NOMO-1 (cell line): ENCODE measurements around the gene TENT5A.
A peak's percentile ranks its signal among the peaks of the same experiment; 100 is the strongest.

Experiments
- DNase-seq, 2 experiments: peaks; one replicate each; lab custom pipeline; 2025; ENCODE audit not compliant: unreplicated experiment in 2 of 2; lab: John Stamatoyannopoulos, UW

Gene TENT5A

DNA sequence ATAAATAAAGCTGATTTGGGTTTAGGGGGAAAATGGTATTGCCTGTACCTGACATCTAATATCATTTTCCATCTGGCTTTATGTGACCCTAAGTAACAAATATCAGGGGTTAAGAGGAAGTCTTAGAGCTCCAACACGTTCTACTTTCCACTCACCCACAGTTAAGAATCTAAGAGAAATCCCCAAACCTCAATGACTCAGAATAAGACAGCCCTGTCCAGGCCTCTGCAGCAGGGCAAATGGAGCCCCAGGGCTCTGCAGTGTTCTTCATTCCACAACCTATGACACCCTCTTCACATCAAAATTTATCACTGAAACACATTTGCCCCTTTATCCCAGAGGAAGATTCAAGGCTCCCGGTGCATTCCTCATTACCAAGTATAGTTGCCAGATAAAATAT is 20.3 kb upstream of the TENT5A start:
- peak; percentile 75 to 87 for DNase-seq

GRCh38 chr6:81771097-81771496 is 18.6 kb upstream of the TENT5A start:
- DNase-seq: no peak

DNA sequence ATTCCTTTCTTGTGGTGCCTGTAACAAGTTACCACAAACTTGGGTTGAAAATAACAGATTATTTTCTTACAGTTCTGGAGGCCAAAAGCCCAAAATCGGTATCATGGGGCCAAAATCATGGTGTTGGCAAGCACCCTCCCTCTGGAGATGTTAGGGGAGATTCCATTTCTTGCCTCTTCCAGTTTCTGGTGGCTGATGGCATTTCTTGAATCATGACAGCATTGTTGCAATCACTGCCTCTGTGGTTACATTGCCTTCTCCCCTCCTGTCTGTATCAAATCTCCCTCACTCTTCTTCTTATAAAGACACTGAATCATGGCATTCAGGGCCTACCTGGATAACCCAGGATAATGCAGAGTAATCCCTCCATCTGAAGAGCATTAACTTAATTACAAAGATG is 17.9 kb upstream of the TENT5A start:
- DNase-seq: peak in 1 of 2 experiments; percentile 25

- no peak for DNase-seq
Observed at GRCh38 chr6:81769824-81770223, 17.3 kb upstream of the TENT5A start.

GRCh38 chr6:81768150-81768942 is 15.9 kb upstream of the TENT5A start:
- DNase-seq: no peak

DNA sequence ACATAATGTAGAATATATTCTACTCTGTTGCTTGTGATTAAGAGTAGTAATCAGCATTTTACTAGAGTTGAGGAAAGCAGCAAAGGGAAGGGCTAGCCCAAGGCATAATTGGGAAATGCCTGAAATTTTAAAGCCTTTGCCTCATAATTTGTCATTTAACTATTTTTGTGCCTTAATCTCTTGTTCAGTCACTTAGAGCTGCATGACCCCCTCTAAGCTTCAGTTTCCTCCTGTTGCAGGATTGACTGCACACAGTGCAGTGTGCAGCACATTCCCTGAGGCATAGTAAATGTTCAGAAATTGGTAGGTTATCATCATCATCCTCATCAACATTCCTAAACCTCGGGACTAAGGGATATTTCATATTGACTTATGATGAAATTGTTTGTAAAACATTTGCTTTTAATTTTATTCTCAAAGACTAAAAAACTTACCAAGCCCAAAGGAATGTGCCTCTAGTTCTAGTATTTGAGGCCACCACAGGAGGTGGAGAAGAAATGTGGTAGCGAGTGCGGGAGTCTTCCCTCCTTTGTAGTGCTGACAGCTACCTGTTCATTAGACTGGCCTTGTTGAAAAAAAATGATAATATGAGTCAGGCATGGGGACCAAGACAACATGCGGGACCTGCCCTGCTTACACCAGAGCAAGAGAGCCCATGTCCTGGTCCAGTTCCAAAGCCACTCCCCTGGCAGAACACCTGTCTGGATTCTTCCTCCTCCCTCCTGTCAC is 14.8 kb upstream of the TENT5A start:
- peak; percentile 36 to 61 for DNase-seq

GRCh38 chr6:81766482-81767069 is 14.1 kb upstream of the TENT5A start:
- peak; percentile 87 to 99 for DNase-seq

DNA sequence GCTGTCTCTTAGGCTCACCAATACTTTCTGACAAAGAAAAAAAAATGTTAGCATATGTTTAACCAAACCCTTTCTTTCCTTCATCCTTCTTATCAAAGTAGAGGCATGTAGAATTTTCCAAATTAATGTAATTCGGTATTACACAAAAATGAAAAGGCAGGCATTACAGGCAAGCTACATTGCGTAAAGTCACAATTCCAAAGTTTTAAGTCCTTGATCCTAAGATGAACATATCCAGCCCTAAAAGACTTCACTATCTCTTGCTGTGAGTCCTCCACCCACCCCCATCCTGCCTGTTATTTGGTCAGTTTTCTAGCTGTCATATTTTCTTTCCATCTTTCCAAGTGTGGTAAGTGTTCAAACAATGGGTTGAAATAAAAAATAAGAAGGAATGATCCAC is 12.1 kb upstream of the TENT5A start:
- no peak for DNase-seq

- no peak for DNase-seq
Observed at GRCh38 chr6:81763968-81764367, 11.5 kb upstream of the TENT5A start.

DNA sequence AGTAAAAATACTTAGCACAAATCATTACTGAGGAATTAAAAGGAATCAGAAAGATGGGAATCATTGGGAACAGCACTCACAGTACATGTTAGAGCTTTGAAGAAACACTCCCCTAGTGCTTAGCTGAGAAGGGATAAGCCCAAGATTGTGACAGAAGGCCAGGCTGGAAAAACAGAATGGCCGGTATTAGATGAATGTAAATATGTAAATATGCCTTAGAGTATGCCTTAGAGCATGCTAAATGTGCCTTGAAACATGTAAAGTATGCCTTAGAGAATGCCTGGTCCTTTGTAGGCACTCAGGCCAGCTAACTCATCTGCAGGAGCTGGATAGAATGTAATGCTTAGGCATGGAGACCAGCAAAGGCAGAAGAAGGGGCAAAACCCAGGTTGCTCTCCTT is 10.6 kb upstream of the TENT5A start:
- no peak for DNase-seq

- DNase-seq: no peak
Observed at GRCh38 chr6:81762606-81763005, 10.1 kb upstream of the TENT5A start.

- no peak for DNase-seq
Observed at GRCh38 chr6:81762132-81762531, 9.7 kb upstream of the TENT5A start.

- DNase-seq: no peak
Observed at GRCh38 chr6:81761197-81761596, 8.7 kb upstream of the TENT5A start.

DNA sequence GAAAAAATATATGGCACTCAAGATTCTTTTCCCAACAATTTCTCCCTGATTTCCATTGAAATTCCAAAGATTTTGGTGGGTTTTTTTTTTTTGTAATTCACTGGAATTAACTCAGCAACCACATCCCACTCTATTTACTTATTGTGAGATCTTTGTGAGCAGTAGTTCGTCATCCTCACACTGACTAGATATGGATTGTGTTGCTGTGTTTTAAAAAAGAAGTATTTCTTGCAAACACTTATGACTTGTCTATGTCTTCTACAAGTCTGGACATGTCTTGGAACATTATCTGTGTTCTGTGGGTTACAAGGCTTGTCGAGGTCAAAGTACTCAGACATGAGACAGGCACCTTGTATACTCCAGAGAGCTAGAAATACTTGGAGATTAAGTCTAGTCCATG is 7.3 kb upstream of the TENT5A start:
- DNase-seq: peak in 1 of 2 experiments; percentile 62

- peak; percentile 27 to 73 for DNase-seq
Observed at GRCh38 chr6:81758221-81758620, 5.7 kb upstream of the TENT5A start.

- no peak for DNase-seq
Observed at GRCh38 chr6:81756690-81757089, 4.2 kb upstream of the TENT5A start.

GRCh38 chr6:81755551-81755950 is 3.1 kb upstream of the TENT5A start:
- no peak for DNase-seq

DNA sequence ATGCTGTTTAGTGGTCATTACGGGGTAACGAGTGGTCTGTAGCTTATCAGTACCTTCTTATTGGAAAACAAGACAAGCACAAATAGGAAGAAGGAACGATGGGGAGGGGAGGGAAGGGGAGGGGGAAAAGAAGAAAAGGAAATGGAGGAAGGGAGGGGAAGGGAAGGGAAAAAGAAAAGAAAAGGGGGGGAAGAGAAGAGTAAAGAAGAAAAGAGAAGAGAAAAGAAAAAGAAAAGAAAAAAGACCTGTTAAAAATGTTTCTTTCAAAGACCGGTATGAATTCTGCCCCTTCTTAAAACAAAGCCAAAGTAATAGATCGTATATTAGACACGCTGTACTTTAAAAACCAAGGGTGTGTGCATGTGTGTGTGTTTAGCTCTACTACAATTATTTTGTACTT is 2.4 kb upstream of the TENT5A start:
- DNase-seq: no peak

DNA sequence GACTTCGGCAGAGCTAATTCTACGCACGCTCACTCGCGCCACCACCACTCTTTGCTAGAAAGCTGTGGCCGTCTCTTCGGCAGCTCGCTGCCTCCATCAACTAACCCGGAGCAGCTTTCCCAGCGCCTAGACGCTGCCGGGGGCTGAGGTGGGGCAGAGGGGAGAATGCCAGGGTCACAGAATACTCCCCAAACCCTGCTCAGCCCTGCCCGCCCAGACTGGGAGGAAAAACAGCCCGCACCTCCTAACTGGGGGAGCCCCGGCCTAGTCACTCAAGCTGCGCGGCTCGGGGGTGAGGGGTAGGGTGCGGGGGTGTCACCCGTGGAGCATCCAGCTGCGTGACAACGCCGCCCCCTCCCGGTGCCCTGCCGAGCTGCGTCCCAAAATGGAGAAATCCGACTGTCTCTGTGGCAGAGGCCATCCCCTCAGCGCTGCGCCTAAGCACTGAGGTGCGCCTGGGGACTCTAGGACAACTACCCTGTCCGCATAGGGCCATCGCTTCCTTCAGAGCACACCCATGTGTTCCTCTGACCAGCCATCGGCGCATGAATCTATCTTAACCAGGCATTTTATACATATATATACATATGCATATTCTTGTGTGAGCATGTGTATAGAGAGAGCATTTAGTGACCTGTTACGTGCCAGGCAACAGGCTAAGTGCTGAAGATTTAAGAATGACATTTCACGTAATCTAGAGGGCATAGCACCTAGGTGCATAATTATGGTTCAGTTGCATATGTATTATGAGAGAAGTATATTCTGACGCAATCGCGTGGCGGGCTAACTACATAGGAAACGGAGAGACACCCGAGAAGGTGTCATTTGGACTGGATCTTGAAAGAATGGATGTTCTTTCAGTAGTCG is 1.5 kb upstream of the TENT5A start:
- peak; percentile 72 to 82 for DNase-seq

DNA sequence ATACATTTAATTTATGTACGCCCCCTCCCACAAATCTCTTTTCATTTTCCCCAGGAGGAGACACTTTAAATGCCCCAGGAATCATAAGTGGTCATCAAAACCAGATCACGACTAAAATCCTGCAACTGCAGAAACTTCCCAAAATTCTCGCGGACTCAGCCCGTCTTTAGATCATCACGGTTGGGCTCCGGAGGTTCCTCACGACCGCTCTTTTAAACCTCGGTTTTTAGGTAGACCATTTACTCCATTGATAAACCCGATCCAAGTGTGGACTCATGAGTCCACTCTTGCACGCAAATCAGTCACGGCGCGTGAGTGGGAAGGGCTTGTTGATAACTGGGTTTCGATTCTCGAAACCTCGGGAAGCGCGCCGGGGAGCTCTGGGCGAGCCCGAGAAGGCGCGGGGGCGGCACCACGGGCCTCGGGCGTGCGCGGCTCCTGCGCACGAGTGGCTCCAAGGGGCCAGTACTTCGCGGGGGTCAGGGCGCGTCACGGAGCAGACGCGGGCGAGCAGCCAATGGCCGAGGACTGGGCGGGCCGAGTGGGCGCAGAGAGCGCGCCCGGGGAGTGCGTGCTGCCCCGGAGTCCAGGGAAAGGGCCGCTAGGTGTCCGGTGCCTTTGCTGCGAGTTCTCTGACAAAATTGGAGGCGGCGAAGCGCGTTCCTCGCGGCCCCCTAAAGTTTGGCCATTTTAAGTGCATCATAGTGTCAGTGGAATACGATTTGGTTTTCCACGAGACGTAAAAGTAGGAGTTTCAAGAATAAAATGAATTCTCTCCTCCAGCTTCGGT is 635 bp upstream of the TENT5A start:
- DNase-seq: peak; percentile 92 to 97
